HUES6 (cell line): ENCODE data around the gene ATF4.

Experiments
- H3K27ac ChIP-seq: 2 replicates; pipeline ENCODE4 v1.7.0; 2013; ENCODE audit warnings: low read depth, mild to moderate bottlenecking, low read length, inconsistent platforms
- H3K27me3 ChIP-seq: 2 replicates; pipeline ENCODE4 v1.6.1; 2013; ENCODE audit warnings: low read length; ENCODE audit not compliant: control insufficient read depth, insufficient read depth
- H3K36me3 ChIP-seq: 2 replicates; pipeline ENCODE4 v1.6.1; 2013; ENCODE audit warnings: low read length; ENCODE audit not compliant: control insufficient read depth, insufficient read depth
- H3K4me1 ChIP-seq: 2 replicates; pipeline ENCODE4 v1.6.1; 2013; ENCODE audit warnings: low read length; ENCODE audit not compliant: control insufficient read depth, insufficient read depth
- H3K4me3 ChIP-seq: 2 replicates; pipeline ENCODE4 v1.5.1; 2013; ENCODE audit warnings: low read depth, low read length
- H3K9ac ChIP-seq: one replicate; pipeline ENCODE4 v1.6.1; 2013; ENCODE audit warnings: mild to moderate bottlenecking, low read length
- H3K9me3 ChIP-seq: 2 replicates; pipeline ENCODE4 v1.6.1; 2013; ENCODE audit warnings: low read depth, low read length; ENCODE audit not compliant: control insufficient read depth, insufficient read depth

The ATF4 gene

GRCh38 chr22:39562839-39563489 lies 42.6 kb downstream of the ATF4 start:
- Histone ChIP-seq H3K27me3 (peaks cover 46% of the 10 kb centered on the region), H3K4me1 (peaks cover 12% of the 10 kb centered on the region), H3K27ac (no peak overlapping the region), H3K9ac (no peak overlapping the region), H3K9me3 (peaks cover 5% of the 10 kb centered on the region; the same call in 1 of the 2 replicates), H3K4me3 (no peak overlapping the region), H3K36me3 (no peaks in the 10 kb centered on the region)

- Histone ChIP-seq H3K36me3 (no peaks in the 10 kb centered on the region), H3K4me3 (no peak overlapping the region), H3K27ac (no peak overlapping the region), H3K27me3 (peaks cover 37% of the 10 kb centered on the region), H3K9me3 (peaks cover 5% of the 10 kb centered on the region; the same call in 1 of the 2 replicates), H3K4me1 (peaks cover 12% of the 10 kb centered on the region), H3K9ac (no peak overlapping the region)
These were observed 43.4 kb downstream of the ATF4 start for GRCh38 chr22:39563571-39564428.

GRCh38 chr22:39565414-39565944 lies 45.1 kb downstream of the ATF4 start:
- Histone ChIP-seq H3K9me3 (peaks cover 5% of the 10 kb centered on the region; the same call in 1 of the 2 replicates), H3K36me3 (no peaks in the 10 kb centered on the region), H3K27ac (no peak overlapping the region), H3K4me1 (no peaks in the 10 kb centered on the region), H3K9ac (no peak overlapping the region), H3K27me3 (peaks cover 22% of the 10 kb centered on the region; the same call in 1 of the 2 replicates), H3K4me3 (no peak overlapping the region)

- no peak overlapping the region for H3K9ac ChIP-seq
- H3K27me3 ChIP-seq: peaks cover 4% of the 10 kb centered on the region; the same call in 1 of the 2 replicates
- no peaks in the 10 kb centered on the region for H3K4me1 ChIP-seq
- H3K36me3 ChIP-seq: no peaks in the 10 kb centered on the region
- H3K9me3 ChIP-seq: peaks cover 5% of the 10 kb centered on the region; the same call in 1 of the 2 replicates
- H3K4me3 ChIP-seq: no peak overlapping the region
- H3K27ac ChIP-seq: no peak overlapping the region
These were observed 47.0 kb downstream of the ATF4 start for GRCh38 chr22:39567135-39567946.

GRCh38 chr22:39568278-39568981 lies 48.1 kb downstream of the ATF4 start:
- no peak overlapping the region for H3K9ac ChIP-seq
- H3K4me1 ChIP-seq: no peaks in the 10 kb centered on the region
- H3K36me3 ChIP-seq: no peaks in the 10 kb centered on the region
- H3K27me3 ChIP-seq: no peaks in the 10 kb centered on the region; the same call in 1 of the 2 replicates
- peaks cover 5% of the 10 kb centered on the region; the same call in 1 of the 2 replicates for H3K9me3 ChIP-seq
- H3K27ac ChIP-seq: no peak overlapping the region
- H3K4me3 ChIP-seq: no peak overlapping the region

- Histone ChIP-seq H3K36me3 (no peaks in the 10 kb centered on the region), H3K4me3 (no peak overlapping the region), H3K27me3 (no peaks in the 10 kb centered on the region; the same call in 1 of the 2 replicates), H3K9me3 (peaks cover 5% of the 10 kb centered on the region; the same call in 1 of the 2 replicates), H3K27ac (no peak overlapping the region), H3K9ac (no peak overlapping the region), H3K4me1 (no peaks in the 10 kb centered on the region)
These were observed 48.7 kb downstream of the ATF4 start for GRCh38 chr22:39569066-39569465.

GRCh38 chr22:39570226-39570625 lies 49.9 kb downstream of the ATF4 start:
- Histone ChIP-seq H3K9ac (no peak overlapping the region), H3K4me1 (no peaks in the 10 kb centered on the region; the same call in 1 of the 2 replicates), H3K27me3 (no peaks in the 10 kb centered on the region; the same call in 1 of the 2 replicates), H3K27ac (no peak overlapping the region), H3K36me3 (no peaks in the 10 kb centered on the region), H3K4me3 (no peak overlapping the region), H3K9me3 (peaks cover 5% of the 10 kb centered on the region; the same call in 1 of the 2 replicates)

GRCh38 chr22:39570665-39571064 lies 50.3 kb downstream of the ATF4 start, which contains the start of gene CACNA1I:
Gene CACNA1I (plus strand): TSS chr22:39570753. CDS start chr22:39570753, 0 bp downstream.
- Histone ChIP-seq H3K27ac (no peak within 1 kb of the TSS), H3K27me3 (no peaks in the 10 kb centered on the region; the same call in 1 of the 2 replicates), H3K36me3 (no peaks in the 10 kb centered on the region), H3K4me1 (no peaks in the 10 kb centered on the region; the same call in 1 of the 2 replicates), H3K4me3 (no peak within 1 kb of the TSS), H3K9me3 (peaks cover 3% of the 10 kb centered on the region; the same call in 1 of the 2 replicates), H3K9ac (no peak within 1 kb of the TSS)

- Histone ChIP-seq H3K36me3 (no peaks in the 10 kb centered on the region), H3K9ac (no peak overlapping the region), H3K27me3 (no peaks in the 10 kb centered on the region; the same call in 1 of the 2 replicates), H3K4me1 (no peaks in the 10 kb centered on the region; the same call in 1 of the 2 replicates), H3K9me3 (no peaks in the 10 kb centered on the region), H3K4me3 (no peak overlapping the region), H3K27ac (no peak overlapping the region)
These were observed 51.2 kb downstream of the ATF4 start for GRCh38 chr22:39571538-39571937.
